Activated CD8-positive, alpha-beta T cell treated with anti-CD3 and anti-CD28 coated beads for 36 hours (primary cell): Measurements from ENCODE around the gene PLA2R1. TPM values are rescaled to one million over a fixed set of nuclear protein-coding genes. Genes with fewer than 3 reads are reported as not detected.

ENCODE experiments used
- ATAC-seq: fragments of 200-7000 bp; cut with Tn5 transposase; one replicate; pipeline ENCODE4 v1.10.0; 2021; ENCODE audit warnings: mild to moderate bottlenecking, moderate library complexity
- CTCF ChIA-PET: fragments of 350-600 bp; sonication (Branson Sonifier 250); formaldehyde crosslinking; loops from one replicate; lab custom pipeline; 2021; ENCODE audit warnings: antibody characterized with exemption; lab: Charles Lee
- POLR2A ChIA-PET: fragments of 350-600 bp; sonication (Branson Sonifier 250); formaldehyde crosslinking; loops from one replicate; lab custom pipeline; 2021; ENCODE audit warnings: antibody characterized with exemption; lab: Charles Lee
- DNase-seq: peaks from one replicate; pipeline ENCODE4 v3.0.0-alpha.2; 2020
- H3K27ac Mint-ChIP-seq: one replicate; pipeline ENCODE4 v1.8.0; 2021; ENCODE audit warnings: mild to moderate bottlenecking, mixed read lengths
- H3K27me3 Mint-ChIP-seq: one replicate; pipeline ENCODE4 v1.8.0; 2021; ENCODE audit warnings: mixed read lengths
- H3K36me3 Mint-ChIP-seq: one replicate; pipeline ENCODE4 v1.8.0; 2021; ENCODE audit warnings: low read depth, mixed read lengths
- H3K4me1 Mint-ChIP-seq: one replicate; pipeline ENCODE4 v1.8.0; 2021; ENCODE audit warnings: low read depth, mixed read lengths
- H3K4me3 Mint-ChIP-seq: one replicate; pipeline ENCODE4 v1.8.0; 2021; ENCODE audit warnings: mild to moderate bottlenecking, moderate library complexity, mixed read lengths
- H3K9me3 Mint-ChIP-seq: one replicate; pipeline ENCODE4 v1.8.0; 2021; ENCODE audit warnings: mixed read lengths
- CTCF ChIP-seq: fragments of 200-600 bp; IDR thresholded peaks from one replicate; pipeline ENCODE4 v1.8.0; 2022; ENCODE audit warnings: antibody characterized with exemption, mild to moderate bottlenecking
- intact Hi-C: fragments of 100-400 bp; cut with micrococcal nuclease; formaldehyde crosslinking; loops from one replicate; pipeline ENCODE4 v1.10.0; 2022
- total RNA-seq, 2 experiments: library from RNA; stranded (reverse); gene quantifications; one replicate each; pipeline ENCODE4 v1.2.3, GENCODE V29; 2021

The PLA2R1 gene
- total RNA-seq, 2 experiments from 2014 or later = not detected

GRCh38 chr2:159921752-159922404, 140.5 kb downstream of the PLA2R1 start:
- H3K27me3 Mint-ChIP-seq = peaks cover 23% of the 10 kb centered on the region
- ChIA-PET POLR2A (interaction anchor here (1.2 kb wide), 1 partner anchor 22 kb away, joined by 3 read pairs; no protein-coding TSS in a partner anchor), CTCF (interaction anchor here (0.6 to 3.6 kb wide), 25 partner anchors 9 to 650 kb away, joined by 3 to 18 read pairs (median 4); partner anchors contain the start of gene LY75)
- no peak overlapping the region for H3K4me3 Mint-ChIP-seq
- peak overlapping the region; percentile 18 for H3K27ac Mint-ChIP-seq
- peak; percentile 91 for DNase-seq
- peaks cover 24% of the 10 kb centered on the region for H3K4me1 Mint-ChIP-seq
- intact Hi-C loops = loop anchor here (5.0 kb wide), 1 partner anchor 45 kb away; no protein-coding TSS in a partner anchor
- peak; percentile 88 for ATAC-seq
- peak; percentile 64 for TF ChIP-seq CTCF
- no peaks in the 10 kb centered on the region for H3K36me3 Mint-ChIP-seq
- H3K9me3 Mint-ChIP-seq = no peaks in the 10 kb centered on the region

DNA sequence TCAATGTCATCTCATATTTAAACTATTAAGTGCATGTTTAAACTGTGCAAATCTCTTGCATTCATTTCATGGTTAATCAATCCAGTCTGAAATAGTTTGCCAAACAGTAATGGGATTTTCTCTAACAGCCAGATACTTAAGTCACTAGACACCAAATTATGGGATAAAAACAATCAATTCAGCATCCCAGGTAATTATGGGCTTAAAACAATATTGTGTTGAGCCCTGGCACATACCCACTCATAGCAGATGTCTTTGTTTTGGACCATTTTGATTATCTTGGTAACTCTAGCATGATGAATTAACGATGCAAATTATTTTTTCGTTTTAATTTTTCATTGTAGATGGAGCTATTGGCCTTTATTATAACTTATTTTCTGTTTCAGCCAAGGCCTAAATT, 145.9 kb downstream of the PLA2R1 start:
- Mint-ChIP-seq H3K36me3 (no peaks in the 10 kb centered on the region), H3K27me3 (peaks cover 20% of the 10 kb centered on the region), H3K27ac (no peak overlapping the region), H3K9me3 (no peaks in the 10 kb centered on the region), H3K4me1 (peaks cover 10% of the 10 kb centered on the region), H3K4me3 (no peak overlapping the region)
- POLR2A ChIA-PET = no interaction called here
- DNase-seq (no peak), ATAC-seq (no peak)
- no peak for TF ChIP-seq CTCF
- intact Hi-C loops = no loop called here
- CTCF ChIA-PET = no interaction called here

DNA sequence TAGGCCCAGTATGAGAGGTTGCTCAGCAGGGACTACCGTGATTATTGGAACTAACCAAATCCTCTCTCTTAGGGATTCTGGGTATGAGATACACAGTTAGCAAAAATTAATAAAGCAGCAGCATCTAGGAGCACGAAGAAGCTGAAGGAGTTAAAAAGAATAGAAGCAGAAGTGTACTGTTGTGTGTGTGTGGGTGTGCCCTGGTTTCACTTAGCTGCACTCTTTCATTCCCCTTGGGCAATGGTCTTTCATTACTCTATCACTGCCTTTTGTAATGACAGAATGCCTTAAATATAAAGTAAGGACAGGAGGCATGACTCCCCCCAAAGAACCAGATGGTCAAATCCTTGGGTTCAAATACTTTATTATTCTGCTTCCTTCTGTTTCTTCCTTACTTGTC, 148.5 kb downstream of the PLA2R1 start:
- peaks cover 9% of the 10 kb centered on the region for H3K27me3 Mint-ChIP-seq
- no peak for ATAC-seq
- intact Hi-C loops = no loop called here

DNA sequence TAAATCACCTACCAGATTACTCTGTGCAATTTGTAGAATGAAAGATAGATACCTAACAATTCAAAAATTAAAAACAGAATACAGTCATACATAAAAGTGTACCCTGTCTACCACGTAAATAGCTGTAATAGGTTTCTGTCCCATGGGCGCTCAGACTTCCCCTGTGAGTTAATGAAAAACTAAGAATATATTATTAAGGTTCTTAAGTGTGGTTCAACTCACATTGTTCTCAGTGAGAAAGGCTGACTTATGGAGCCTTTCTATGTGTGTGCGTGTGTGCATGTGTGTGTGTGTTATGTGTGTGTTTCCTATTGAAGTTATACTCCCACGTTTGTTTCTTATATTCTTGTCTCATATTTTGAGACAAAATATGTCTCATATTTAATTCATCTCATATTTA, 149.8 kb downstream of the PLA2R1 start:
- Mint-ChIP-seq H3K4me1 (peaks cover 22% of the 10 kb centered on the region), H3K27me3 (peaks cover 9% of the 10 kb centered on the region), H3K36me3 (no peaks in the 10 kb centered on the region), H3K4me3 (no peak overlapping the region), H3K9me3 (no peaks in the 10 kb centered on the region), H3K27ac (no peak overlapping the region)
- intact Hi-C loops = no loop called here
- ATAC-seq (no peak), DNase-seq (no peak)
- CTCF ChIA-PET = no interaction called here
- no peak for TF ChIP-seq CTCF
- POLR2A ChIA-PET = no interaction called here

More for the DNA sequence above, 148.5 kb downstream of the PLA2R1 start:
- peaks cover 13% of the 10 kb centered on the region for H3K4me1 Mint-ChIP-seq
- POLR2A ChIA-PET = interaction anchor here (1.0 to 2.2 kb wide), 2 partner anchors 9 to 22 kb away, joined by 3 to 7 read pairs; partner anchors contain the start of gene LY75
- H3K36me3 Mint-ChIP-seq = no peaks in the 10 kb centered on the region
- H3K4me3 Mint-ChIP-seq = no peak overlapping the region
- TF ChIP-seq CTCF = no peak
- no peak for DNase-seq
- no peaks in the 10 kb centered on the region for H3K9me3 Mint-ChIP-seq
- no peak overlapping the region for H3K27ac Mint-ChIP-seq
- CTCF ChIA-PET = no interaction called here

GRCh38 chr2:159910951-159911350, 151.5 kb downstream of the PLA2R1 start:
- H3K4me3 Mint-ChIP-seq = no peak overlapping the region
- ATAC-seq (no peak), DNase-seq (no peak)
- H3K4me1 Mint-ChIP-seq = peaks cover 30% of the 10 kb centered on the region
- no peaks in the 10 kb centered on the region for H3K9me3 Mint-ChIP-seq
- no peak for TF ChIP-seq CTCF
- H3K27me3 Mint-ChIP-seq = peaks cover 4% of the 10 kb centered on the region
- POLR2A ChIA-PET = no interaction called here
- intact Hi-C loops = no loop called here
- CTCF ChIA-PET = interaction anchor here (3.6 kb wide), 1 partner anchor 9 kb away, joined by 17 read pairs; no protein-coding TSS in a partner anchor
- H3K27ac Mint-ChIP-seq = no peak overlapping the region
- no peaks in the 10 kb centered on the region for H3K36me3 Mint-ChIP-seq
